ENCODE data around the gene HP1BP3.
"Not testable (repeated sequence)": the region's sequence is repeated elsewhere in the genome, so short reads cannot be mapped to it uniquely, and the experiment has no call there.

Gene HP1BP3

GRCh38 chr1:20787029-20787839 lies at the start of gene HP1BP3:
TSS of gene HP1BP3 (minus strand) at chr1:20787307. CDS start at chr1:20780440, 6,867 bp downstream.
- in situ Hi-C loops (cut with MboI; ENCODE audit: low sequenced_read_pairs), result no loop called here

- in situ Hi-C loops (cut with MboI; ENCODE audit: low sequenced_read_pairs), result no loop called here
These were observed 49.1 kb upstream of the HP1BP3 start for GRCh38 chr1:20836230-20836629.

- in situ Hi-C loops (cut with MboI; ENCODE audit: low sequenced_read_pairs), result no loop called here
These were observed 47.7 kb upstream of the HP1BP3 start for GRCh38 chr1:20834780-20835179.

GRCh38 chr1:20834192-20834591 lies 47.1 kb upstream of the HP1BP3 start:
- in situ Hi-C loops (cut with MboI; ENCODE audit: low sequenced_read_pairs), result no loop called here

GRCh38 chr1:20830378-20830777 lies 43.3 kb upstream of the HP1BP3 start:
- in situ Hi-C loops (cut with MboI; ENCODE audit: low sequenced_read_pairs), result no loop called here

- in situ Hi-C loops (cut with MboI; ENCODE audit: low sequenced_read_pairs), result no loop called here
These were observed 42.8 kb upstream of the HP1BP3 start for GRCh38 chr1:20829946-20830345.

- in situ Hi-C loops (cut with MboI; ENCODE audit: low sequenced_read_pairs), result no loop called here
These were observed 42.4 kb upstream of the HP1BP3 start for GRCh38 chr1:20829531-20829930.

- in situ Hi-C loops (cut with MboI; ENCODE audit: low sequenced_read_pairs), result no loop called here
These were observed 36.7 kb upstream of the HP1BP3 start for GRCh38 chr1:20823845-20824244.

- in situ Hi-C loops (cut with MboI; ENCODE audit: low sequenced_read_pairs), result no loop called here
These were observed 34.4 kb upstream of the HP1BP3 start for GRCh38 chr1:20821466-20821865.

- in situ Hi-C loops (cut with MboI; ENCODE audit: low sequenced_read_pairs), result no loop called here
These were observed 32.7 kb upstream of the HP1BP3 start for GRCh38 chr1:20819818-20820217.

- in situ Hi-C loops (cut with MboI; ENCODE audit: low sequenced_read_pairs), result no loop called here
These were observed 27.4 kb upstream of the HP1BP3 start for GRCh38 chr1:20814534-20814871.

- in situ Hi-C loops (cut with MboI; ENCODE audit: low sequenced_read_pairs), result no loop called here
These were observed 24.8 kb upstream of the HP1BP3 start for GRCh38 chr1:20811916-20812315.

- in situ Hi-C loops (cut with MboI; ENCODE audit: low sequenced_read_pairs), result no loop called here
These were observed 6.1 kb upstream of the HP1BP3 start for GRCh38 chr1:20793236-20793635.

- in situ Hi-C loops (cut with MboI; ENCODE audit: low sequenced_read_pairs), result no loop called here
These were observed 5.1 kb upstream of the HP1BP3 start for GRCh38 chr1:20792196-20792595.

- in situ Hi-C loops (cut with MboI; ENCODE audit: low sequenced_read_pairs), result no loop called here
These were observed 3.7 kb upstream of the HP1BP3 start for GRCh38 chr1:20790785-20791184.

GRCh38 chr1:20789598-20789997 lies 2.5 kb upstream of the HP1BP3 start:
- in situ Hi-C loops (cut with MboI; ENCODE audit: low sequenced_read_pairs), result not testable (repeated sequence)

- in situ Hi-C loops (cut with MboI; ENCODE audit: low sequenced_read_pairs), result no loop called here
These were observed 1.0 kb upstream of the HP1BP3 start for GRCh38 chr1:20787840-20788795.

GRCh38 chr1:20786253-20787028 lies 666 bp downstream of the HP1BP3 start:
- in situ Hi-C loops (cut with MboI; ENCODE audit: low sequenced_read_pairs), result no loop called here

- in situ Hi-C loops (cut with MboI; ENCODE audit: low sequenced_read_pairs), result no loop called here
These were observed 1.2 kb downstream of the HP1BP3 start for GRCh38 chr1:20785907-20786252.

- in situ Hi-C loops (cut with MboI; ENCODE audit: low sequenced_read_pairs), result no loop called here
These were observed 11.4 kb downstream of the HP1BP3 start for GRCh38 chr1:20775700-20776099.

GRCh38 chr1:20771780-20772179 lies 15.3 kb downstream of the HP1BP3 start:
- in situ Hi-C loops (cut with MboI; ENCODE audit: low sequenced_read_pairs), result no loop called here

All from hTERT RPE-1 (cell line).